GM23248 (cell line): Measurements from ENCODE around the gene LRIG1. TPM values are rescaled to one million over a fixed set of nuclear protein-coding genes. Genes with fewer than 3 reads are reported as not detected.

Experiments
- DNase-seq: peaks from one replicate; pipeline ENCODE4 v3.0.0-alpha.2; 2015
- H2AFZ ChIP-seq: fragments of 200-600 bp; sonication (generic); 2 replicates; pipeline ENCODE4 v1.6.1; 2016; ENCODE audit warnings: antibody characterized with exemption
- H3F3A ChIP-seq: fragments of 200-600 bp; sonication (generic); 2 replicates; pipeline ENCODE4 v1.6.1; 2016; ENCODE audit warnings: mild to moderate bottlenecking, antibody characterized with exemption, mixed run types; ENCODE audit not compliant: insufficient read depth
- H3K27ac ChIP-seq: fragments of 200-600 bp; sonication (generic); 2 replicates; pipeline ENCODE4 v1.5.1; 2016; ENCODE audit warnings: mild to moderate bottlenecking
- H3K27me3 ChIP-seq: fragments of 200-600 bp; sonication (generic); replicated peaks from 2 replicates; pipeline ENCODE4 v1.6.1; 2016; ENCODE audit warnings: mild to moderate bottlenecking; ENCODE audit not compliant: insufficient read depth
- H3K36me3 ChIP-seq: fragments of 200-600 bp; sonication (generic); 2 replicates; pipeline ENCODE4 v1.6.1; 2016; ENCODE audit warnings: low read depth, mild to moderate bottlenecking
- H3K4me1 ChIP-seq: fragments of 200-600 bp; sonication (generic); 2 replicates; pipeline ENCODE4 v1.6.1; 2016; ENCODE audit warnings: mild to moderate bottlenecking; ENCODE audit not compliant: insufficient read depth
- H3K4me2 ChIP-seq: fragments of 200-600 bp; sonication (generic); one replicate; pipeline ENCODE4 v1.6.1; 2016; ENCODE audit warnings: mild to moderate bottlenecking; ENCODE audit not compliant: unreplicated experiment
- H3K4me3 ChIP-seq: fragments of 200-600 bp; sonication (generic); 2 replicates; pipeline ENCODE4 v1.5.1; 2016; ENCODE audit warnings: mild to moderate bottlenecking
- H3K79me2 ChIP-seq: fragments of 200-600 bp; sonication (generic); 2 replicates; pipeline ENCODE4 v1.6.1; 2016; ENCODE audit warnings: mild to moderate bottlenecking; ENCODE audit not compliant: insufficient read depth
- H3K9ac ChIP-seq: fragments of 200-600 bp; sonication (generic); 2 replicates; pipeline ENCODE4 v1.6.1; 2016; ENCODE audit warnings: mild to moderate bottlenecking
- H3K9me2 ChIP-seq: fragments of 200-600 bp; sonication (generic); 2 replicates; pipeline ENCODE4 v1.6.1; 2016; ENCODE audit warnings: mixed run types, mild to moderate bottlenecking, moderate library complexity; ENCODE audit not compliant: insufficient read depth
- H3K9me3 ChIP-seq: fragments of 200-600 bp; sonication (generic); one replicate; pipeline ENCODE4 v1.6.1; 2017; ENCODE audit warnings: low read depth
- H4K20me1 ChIP-seq: fragments of 200-600 bp; sonication (generic); 2 replicates; pipeline ENCODE4 v1.6.0; 2016; ENCODE audit not compliant: insufficient read depth
- EZH2 ChIP-seq: fragments of 200-600 bp; sonication (generic); IDR thresholded peaks from 2 replicates; pipeline ENCODE4 v1.6.1; 2018; ENCODE audit warnings: antibody characterized with exemption, mild to moderate bottlenecking; ENCODE audit not compliant: insufficient read depth, poor library complexity, severe bottlenecking
- EZH2phosphoT487 ChIP-seq: fragments of 200-600 bp; sonication (generic); IDR thresholded peaks from 2 replicates; pipeline ENCODE4 v1.6.1; 2018; ENCODE audit warnings: antibody characterized with exemption, moderate library complexity, mild to moderate bottlenecking, low read depth; ENCODE audit not compliant: insufficient read depth
- WGBS, 2 experiments: methylation state at CpG; one replicate each; pipeline ENCODE4 v1.1.6; 2015 to 2017; ENCODE audit warnings: low lambda C conversion rate in 2 of 2, low coverage in 1 of 2; ENCODE audit errors: missing lambda C conversion rate in 2 of 2; 5-methylcytosine and 5-hydroxymethylcytosine counted together
- in situ Hi-C: fragments of 300-500 bp; cut with MboI; formaldehyde crosslinking; loops from 2 replicates; pipeline ENCODE4 v1.15.0; 2020
- polyA plus RNA-seq: library from polyadenylated mRNA; unstranded; fragments of >200 nt; fragmentation: Nextera tagmentation; extraction: Ambion mirVana; gene quantifications from 2 replicates; pipeline ENCODE4 v1.2.1, GENCODE V29; 2016
- total RNA-seq: library from RNA; depleted of rRNA; stranded (reverse); fragments of >200 nt; shearing (Covaris generic); gene quantifications from 2 replicates; pipeline ENCODE4 v1.2.3, GENCODE V29; 2014

The LRIG1 gene
- total and polyA plus RNA-seq, 2 experiments from 2014 or later = 3.1 to 6.5 TPM

DNA sequence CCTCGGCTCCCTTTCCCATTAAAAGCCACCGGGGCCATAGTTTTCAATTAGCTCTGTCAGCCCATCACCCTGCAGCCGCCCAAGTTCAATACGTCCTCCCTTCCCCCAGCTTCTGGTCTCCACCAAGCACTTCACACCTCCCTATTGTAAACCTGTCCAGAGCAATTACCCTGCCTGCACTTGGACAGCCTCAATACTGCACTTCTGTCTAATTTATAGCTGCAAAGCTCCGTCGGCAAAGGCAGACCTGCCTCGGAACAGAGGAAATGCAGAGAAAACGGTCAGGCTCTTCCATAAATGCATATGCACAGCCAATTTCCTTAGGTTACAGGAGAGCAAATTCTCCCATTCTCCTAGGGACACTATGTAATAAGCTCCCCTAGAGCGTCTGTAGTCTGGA, 21.9 kb downstream of the LRIG1 start:
- TF ChIP-seq EZH2phosphoT487 (no peak), EZH2 (no peak)
- peaks cover 2% of the 10 kb centered on the region for H3F3A ChIP-seq
- H3K79me2 ChIP-seq = peaks cover 47% of the 10 kb centered on the region
- H3K27ac ChIP-seq = no peak overlapping the region
- H3K36me3 ChIP-seq = no peaks in the 10 kb centered on the region
- no peaks in the 10 kb centered on the region for H3K9me3 ChIP-seq
- H3K4me1 ChIP-seq = peaks cover 23% of the 10 kb centered on the region
- H3K4me2 ChIP-seq = no peak overlapping the region
- WGBS, 2 experiments = 94 to 97% methylated on average over 9 of the region's 9 CpGs
- no peaks in the 10 kb centered on the region for H3K9me2 ChIP-seq
- no peaks in the 10 kb centered on the region for H3K27me3 ChIP-seq
- no peak overlapping the region for H3K9ac ChIP-seq
- no peak overlapping the region for H3K4me3 ChIP-seq
- in situ Hi-C loops = no loop called here
- no peak for DNase-seq
- no peak overlapping the region for H2AFZ ChIP-seq
- no peaks in the 10 kb centered on the region for H4K20me1 ChIP-seq

DNA sequence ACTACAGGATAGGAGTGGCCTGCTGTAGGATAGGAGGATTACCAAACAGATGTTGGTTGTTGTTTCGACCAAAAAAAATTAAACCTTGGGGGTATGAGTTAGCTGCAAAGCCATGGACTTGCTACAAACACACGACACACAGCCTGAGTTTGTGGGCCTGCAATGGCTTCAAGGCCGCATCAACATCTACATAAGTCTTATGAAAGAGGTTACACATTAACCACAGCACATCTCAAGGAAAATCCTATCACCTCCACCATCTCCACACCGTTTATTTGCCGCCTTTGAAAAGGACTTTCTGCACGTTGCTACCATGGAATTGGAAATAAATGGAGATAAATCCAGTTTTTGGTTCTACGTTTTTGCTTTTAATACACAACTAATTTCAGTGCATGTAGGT, 23.0 kb downstream of the LRIG1 start:
- H3K4me2 ChIP-seq = no peak overlapping the region
- peaks cover 29% of the 10 kb centered on the region for H3K4me1 ChIP-seq
- H3K9ac ChIP-seq = no peak overlapping the region
- DNase-seq = no peak
- 92 to 94% methylated on average over 7 of the region's 7 CpGs for WGBS, 2 experiments
- no peak overlapping the region for H3K4me3 ChIP-seq
- peaks cover 13% of the 10 kb centered on the region for H3F3A ChIP-seq
- H3K9me2 ChIP-seq = no peaks in the 10 kb centered on the region
- no peak overlapping the region for H3K27ac ChIP-seq
- no peaks in the 10 kb centered on the region for H3K36me3 ChIP-seq
- H3K9me3 ChIP-seq = no peaks in the 10 kb centered on the region
- H2AFZ ChIP-seq = no peak overlapping the region
- no peaks in the 10 kb centered on the region for H3K27me3 ChIP-seq
- in situ Hi-C loops = no loop called here
- H3K79me2 ChIP-seq = peaks cover 41% of the 10 kb centered on the region
- H4K20me1 ChIP-seq = no peaks in the 10 kb centered on the region
- TF ChIP-seq EZH2 (no peak), EZH2phosphoT487 (no peak)

DNA sequence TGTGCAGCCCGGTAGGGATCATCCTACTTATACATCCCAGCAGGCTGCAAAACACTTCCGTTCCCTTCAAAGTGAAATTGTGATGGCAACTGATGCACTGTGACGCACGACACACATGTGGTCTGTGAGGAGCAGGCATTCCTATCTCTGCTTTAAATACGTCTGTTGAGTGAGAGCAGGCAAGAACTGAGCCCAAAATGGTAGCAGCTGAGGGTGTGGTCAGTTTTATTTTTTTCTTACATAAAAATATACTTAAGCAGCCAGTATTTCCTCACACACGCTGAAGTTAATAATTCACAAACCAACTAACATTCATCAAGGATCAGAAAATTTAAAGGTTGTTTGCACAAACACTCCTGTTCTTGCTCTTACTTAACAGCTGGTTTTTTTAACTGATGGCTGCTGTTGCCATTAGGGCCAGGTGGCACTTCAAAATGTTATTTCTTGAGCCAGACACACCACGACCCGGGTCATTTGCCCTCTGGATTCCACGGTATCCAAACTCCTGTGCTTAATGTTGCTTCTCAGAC, 23.9 kb downstream of the LRIG1 start:
- Histone ChIP-seq H3K9me2 (no peaks in the 10 kb centered on the region), H3K4me2 (no peak overlapping the region), H3F3A (peaks cover 19% of the 10 kb centered on the region), H3K9me3 (no peaks in the 10 kb centered on the region), H3K79me2 (peaks cover 31% of the 10 kb centered on the region), H3K4me1 (peaks cover 31% of the 10 kb centered on the region), H3K36me3 (no peaks in the 10 kb centered on the region), H4K20me1 (no peaks in the 10 kb centered on the region), H3K27ac (no peak overlapping the region), H3K27me3 (no peaks in the 10 kb centered on the region), H3K4me3 (no peak overlapping the region), H2AFZ (no peak overlapping the region), H3K9ac (no peak overlapping the region)
- in situ Hi-C loops = no loop called here
- no peak for DNase-seq
- 75 to 77% methylated on average over 9 of the region's 9 CpGs for whole genome bisulfite sequencing, 2 experiments
- TF ChIP-seq EZH2phosphoT487 = no peak
- TF ChIP-seq EZH2 = no peak

DNA sequence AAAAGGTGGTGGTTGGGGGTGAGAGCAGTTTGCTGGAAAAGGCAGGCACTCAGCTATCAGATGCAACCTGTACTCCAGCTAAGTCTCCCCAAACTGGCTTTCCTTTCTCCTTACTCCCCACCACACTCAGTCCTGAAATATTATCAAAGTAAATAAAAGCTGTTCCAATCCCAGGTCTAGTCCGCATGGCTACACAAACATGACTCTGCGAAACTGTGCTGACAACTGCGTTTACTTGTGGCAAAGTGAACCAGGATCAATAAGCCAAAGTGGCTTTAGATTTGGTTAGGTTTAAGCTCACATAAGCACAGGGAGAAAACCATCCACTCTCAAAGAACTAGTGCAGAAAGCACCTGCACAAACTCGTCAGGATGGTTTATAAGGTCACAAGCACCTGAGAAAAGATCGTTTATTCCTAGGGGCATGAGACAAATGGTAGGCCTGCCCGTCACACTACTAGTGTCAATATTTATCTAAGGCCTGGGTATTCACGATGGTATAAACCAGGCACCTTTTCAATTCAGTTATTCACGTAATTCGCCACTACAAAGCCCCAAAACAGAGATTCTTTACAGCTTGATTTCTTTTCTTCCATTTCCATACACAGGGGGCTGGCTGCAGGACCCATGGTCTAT, 25.3 kb downstream of the LRIG1 start:
- Histone ChIP-seq H2AFZ (no peak overlapping the region), H3K4me2 (no peak overlapping the region), H3K9me3 (no peaks in the 10 kb centered on the region), H3F3A (peaks cover 19% of the 10 kb centered on the region), H4K20me1 (no peaks in the 10 kb centered on the region), H3K4me3 (no peak overlapping the region), H3K9me2 (no peaks in the 10 kb centered on the region), H3K9ac (no peak overlapping the region), H3K36me3 (no peaks in the 10 kb centered on the region), H3K4me1 (peaks cover 27% of the 10 kb centered on the region), H3K27me3 (no peaks in the 10 kb centered on the region), H3K27ac (no peak overlapping the region), H3K79me2 (peaks cover 21% of the 10 kb centered on the region)
- in situ Hi-C loops = no loop called here
- WGBS, 2 experiments = 87 to 89% methylated on average over 9 of the region's 9 CpGs
- TF ChIP-seq EZH2 (no peak), EZH2phosphoT487 (no peak)
- no peak for DNase-seq
